ENCODE data around the gene ARHGAP27. TPM values are rescaled to one million over a fixed set of nuclear protein-coding genes. Genes with fewer than 3 reads are reported as not detected.

ARHGAP27 gene
- total and polyA plus RNA-seq, 2 of the 13 experiments (the other 11 are each of a cell fraction or from before 2014, with no cell fraction given): 15.5 to 18.9 TPM

DNA sequence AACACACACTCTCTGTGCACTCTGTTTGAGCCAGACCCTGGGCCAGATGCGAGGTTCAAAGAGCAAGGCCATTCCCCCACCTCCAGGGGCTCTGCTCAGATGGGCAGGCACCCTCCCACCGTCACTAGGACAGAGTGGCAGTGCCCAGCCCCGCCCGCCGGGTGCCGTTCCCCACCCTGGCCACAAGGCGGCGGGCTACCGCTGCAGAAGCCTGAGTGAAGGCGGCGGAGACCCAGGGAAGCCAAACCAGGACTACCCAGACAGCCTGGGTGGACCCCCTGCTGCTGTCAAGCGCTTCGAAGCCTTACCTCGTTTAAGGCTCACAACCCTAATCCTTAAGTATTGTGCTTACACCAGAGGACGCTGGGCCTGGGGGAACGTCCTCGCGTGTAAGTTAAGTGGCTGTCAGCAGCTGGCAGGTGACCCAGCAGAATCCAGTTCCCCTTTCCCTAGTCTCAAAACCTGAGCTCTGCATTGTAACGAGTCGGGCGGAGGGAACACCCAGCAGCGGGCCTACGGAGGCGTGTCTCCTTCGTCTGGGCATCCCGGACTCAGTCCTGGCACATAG is 4.5 kb downstream of the ARHGAP27 start (continued):
- no peak for TF ChIP-seq ZNF383 (CRISPR knock-in tag; IDR thresholded peaks at IDR 0.05; ENCODE audit: borderline replicate concordance)
- peak; percentile 100 for TF ChIP-seq HNRNPL (IDR thresholded peaks at IDR 0.05; ENCODE audit: low read depth, low read length)
- 0 out of 2 replicates have a peak, but pooled peaks have one; percentile 35 for TF ChIP-seq CBFB (CRISPR knock-in tag; IDR thresholded peaks at IDR 0.05)
- TF ChIP-seq NKX3-1 (CRISPR knock-in tag; IDR thresholded peaks at IDR 0.05): no peak
- TF ChIP-seq HDAC6 (IDR thresholded peaks at IDR 0.05; ENCODE audit: low read depth, low read length): no peak
- TF ChIP-seq MED1 (CRISPR knock-in tag; IDR thresholded peaks at IDR 0.05): no peak; the same call in 1 of the 2 replicates
- no peak for TF ChIP-seq HOXA5 (CRISPR knock-in tag; IDR thresholded peaks at IDR 0.05)
- TF ChIP-seq STAT5B (CRISPR knock-in tag; IDR thresholded peaks at IDR 0.05): no peak
- TF ChIP-seq, protein P1, sequence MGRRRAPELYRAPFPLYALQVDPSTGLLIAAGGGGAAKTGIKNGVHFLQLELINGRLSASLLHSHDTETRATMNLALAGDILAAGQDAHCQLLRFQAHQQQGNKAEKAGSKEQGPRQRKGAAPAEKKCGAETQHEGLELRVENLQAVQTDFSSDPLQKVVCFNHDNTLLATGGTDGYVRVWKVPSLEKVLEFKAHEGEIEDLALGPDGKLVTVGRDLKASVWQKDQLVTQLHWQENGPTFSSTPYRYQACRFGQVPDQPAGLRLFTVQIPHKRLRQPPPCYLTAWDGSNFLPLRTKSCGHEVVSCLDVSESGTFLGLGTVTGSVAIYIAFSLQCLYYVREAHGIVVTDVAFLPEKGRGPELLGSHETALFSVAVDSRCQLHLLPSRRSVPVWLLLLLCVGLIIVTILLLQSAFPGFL (CRISPR knock-in tag; IDR thresholded peaks at IDR 0.05): no peak
- TF ChIP-seq NR2C2 (CRISPR knock-in tag; IDR thresholded peaks at IDR 0.05; ENCODE audit: borderline replicate concordance): no peak
- TF ChIP-seq, protein P2, sequence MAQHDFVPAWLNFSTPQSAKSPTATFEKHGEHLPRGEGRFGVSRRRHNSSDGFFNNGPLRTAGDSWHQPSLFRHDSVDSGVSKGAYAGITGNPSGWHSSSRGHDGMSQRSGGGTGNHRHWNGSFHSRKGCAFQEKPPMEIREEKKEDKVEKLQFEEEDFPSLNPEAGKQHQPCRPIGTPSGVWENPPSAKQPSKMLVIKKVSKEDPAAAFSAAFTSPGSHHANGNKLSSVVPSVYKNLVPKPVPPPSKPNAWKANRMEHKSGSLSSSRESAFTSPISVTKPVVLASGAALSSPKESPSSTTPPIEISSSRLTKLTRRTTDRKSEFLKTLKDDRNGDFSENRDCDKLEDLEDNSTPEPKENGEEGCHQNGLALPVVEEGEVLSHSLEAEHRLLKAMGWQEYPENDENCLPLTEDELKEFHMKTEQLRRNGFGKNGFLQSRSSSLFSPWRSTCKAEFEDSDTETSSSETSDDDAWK (CRISPR knock-in tag; IDR thresholded peaks at IDR 0.05): no peak
- TF ChIP-seq, protein P3, sequence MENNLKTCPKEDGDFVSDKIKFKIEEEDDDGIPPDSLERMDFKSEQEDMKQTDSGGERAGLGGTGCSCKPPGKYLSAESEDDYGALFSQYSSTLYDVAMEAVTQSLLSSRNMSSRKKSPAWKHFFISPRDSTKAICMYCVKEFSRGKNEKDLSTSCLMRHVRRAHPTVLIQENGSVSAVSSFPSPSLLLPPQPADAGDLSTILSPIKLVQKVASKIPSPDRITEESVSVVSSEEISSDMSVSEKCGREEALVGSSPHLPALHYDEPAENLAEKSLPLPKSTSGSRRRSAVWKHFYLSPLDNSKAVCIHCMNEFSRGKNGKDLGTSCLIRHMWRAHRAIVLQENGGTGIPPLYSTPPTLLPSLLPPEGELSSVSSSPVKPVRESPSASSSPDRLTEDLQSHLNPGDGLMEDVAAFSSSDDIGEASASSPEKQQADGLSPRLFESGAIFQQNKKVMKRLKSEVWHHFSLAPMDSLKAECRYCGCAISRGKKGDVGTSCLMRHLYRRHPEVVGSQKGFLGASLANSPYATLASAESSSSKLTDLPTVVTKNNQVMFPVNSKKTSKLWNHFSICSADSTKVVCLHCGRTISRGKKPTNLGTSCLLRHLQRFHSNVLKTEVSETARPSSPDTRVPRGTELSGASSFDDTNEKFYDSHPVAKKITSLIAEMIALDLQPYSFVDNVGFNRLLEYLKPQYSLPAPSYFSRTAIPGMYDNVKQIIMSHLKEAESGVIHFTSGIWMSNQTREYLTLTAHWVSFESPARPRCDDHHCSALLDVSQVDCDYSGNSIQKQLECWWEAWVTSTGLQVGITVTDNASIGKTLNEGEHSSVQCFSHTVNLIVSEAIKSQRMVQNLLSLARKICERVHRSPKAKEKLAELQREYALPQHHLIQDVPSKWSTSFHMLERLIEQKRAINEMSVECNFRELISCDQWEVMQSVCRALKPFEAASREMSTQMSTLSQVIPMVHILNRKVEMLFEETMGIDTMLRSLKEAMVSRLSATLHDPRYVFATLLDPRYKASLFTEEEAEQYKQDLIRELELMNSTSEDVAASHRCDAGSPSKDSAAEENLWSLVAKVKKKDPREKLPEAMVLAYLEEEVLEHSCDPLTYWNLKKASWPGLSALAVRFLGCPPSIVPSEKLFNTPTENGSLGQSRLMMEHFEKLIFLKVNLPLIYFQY (CRISPR knock-in tag; IDR thresholded peaks at IDR 0.05; ENCODE audit: borderline replicate concordance): no peak
- TF ChIP-seq ZNF235 (CRISPR knock-in tag; IDR thresholded peaks at IDR 0.05; ENCODE audit: borderline replicate concordance): 0 out of 2 replicates have a peak, but pooled peaks have one; percentile 40
- peak; percentile 36; the same call in 1 of the 2 replicates for TF ChIP-seq KAT8 (CRISPR knock-in tag; IDR thresholded peaks at IDR 0.05)
- TF ChIP-seq, protein P4, sequence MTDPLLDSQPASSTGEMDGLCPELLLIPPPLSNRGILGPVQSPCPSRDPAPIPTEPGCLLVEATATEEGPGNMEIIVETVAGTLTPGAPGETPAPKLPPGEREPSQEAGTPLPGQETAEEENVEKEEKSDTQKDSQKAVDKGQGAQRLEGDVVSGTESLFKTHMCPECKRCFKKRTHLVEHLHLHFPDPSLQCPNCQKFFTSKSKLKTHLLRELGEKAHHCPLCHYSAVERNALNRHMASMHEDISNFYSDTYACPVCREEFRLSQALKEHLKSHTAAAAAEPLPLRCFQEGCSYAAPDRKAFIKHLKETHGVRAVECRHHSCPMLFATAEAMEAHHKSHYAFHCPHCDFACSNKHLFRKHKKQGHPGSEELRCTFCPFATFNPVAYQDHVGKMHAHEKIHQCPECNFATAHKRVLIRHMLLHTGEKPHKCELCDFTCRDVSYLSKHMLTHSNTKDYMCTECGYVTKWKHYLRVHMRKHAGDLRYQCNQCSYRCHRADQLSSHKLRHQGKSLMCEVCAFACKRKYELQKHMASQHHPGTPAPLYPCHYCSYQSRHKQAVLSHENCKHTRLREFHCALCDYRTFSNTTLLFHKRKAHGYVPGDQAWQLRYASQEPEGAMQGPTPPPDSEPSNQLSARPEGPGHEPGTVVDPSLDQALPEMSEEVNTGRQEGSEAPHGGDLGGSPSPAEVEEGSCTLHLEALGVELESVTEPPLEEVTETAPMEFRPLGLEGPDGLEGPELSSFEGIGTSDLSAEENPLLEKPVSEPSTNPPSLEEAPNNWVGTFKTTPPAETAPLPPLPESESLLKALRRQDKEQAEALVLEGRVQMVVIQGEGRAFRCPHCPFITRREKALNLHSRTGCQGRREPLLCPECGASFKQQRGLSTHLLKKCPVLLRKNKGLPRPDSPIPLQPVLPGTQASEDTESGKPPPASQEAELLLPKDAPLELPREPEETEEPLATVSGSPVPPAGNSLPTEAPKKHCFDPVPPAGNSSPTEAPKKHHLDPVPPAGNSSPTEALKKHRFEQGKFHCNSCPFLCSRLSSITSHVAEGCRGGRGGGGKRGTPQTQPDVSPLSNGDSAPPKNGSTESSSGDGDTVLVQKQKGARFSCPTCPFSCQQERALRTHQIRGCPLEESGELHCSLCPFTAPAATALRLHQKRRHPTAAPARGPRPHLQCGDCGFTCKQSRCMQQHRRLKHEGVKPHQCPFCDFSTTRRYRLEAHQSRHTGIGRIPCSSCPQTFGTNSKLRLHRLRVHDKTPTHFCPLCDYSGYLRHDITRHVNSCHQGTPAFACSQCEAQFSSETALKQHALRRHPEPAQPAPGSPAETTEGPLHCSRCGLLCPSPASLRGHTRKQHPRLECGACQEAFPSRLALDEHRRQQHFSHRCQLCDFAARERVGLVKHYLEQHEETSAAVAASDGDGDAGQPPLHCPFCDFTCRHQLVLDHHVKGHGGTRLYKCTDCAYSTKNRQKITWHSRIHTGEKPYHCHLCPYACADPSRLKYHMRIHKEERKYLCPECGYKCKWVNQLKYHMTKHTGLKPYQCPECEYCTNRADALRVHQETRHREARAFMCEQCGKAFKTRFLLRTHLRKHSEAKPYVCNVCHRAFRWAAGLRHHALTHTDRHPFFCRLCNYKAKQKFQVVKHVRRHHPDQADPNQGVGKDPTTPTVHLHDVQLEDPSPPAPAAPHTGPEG (CRISPR knock-in tag; IDR thresholded peaks at IDR 0.05): no peak
- TF ChIP-seq ZNF720 (CRISPR knock-in tag; IDR thresholded peaks at IDR 0.05): no peak
- TF ChIP-seq HNRNPLL (IDR thresholded peaks at IDR 0.05; ENCODE audit: low read depth, low read length, poor library complexity, severe bottlenecking): peak; percentile 15
- TF ChIP-seq GTF3A (CRISPR knock-in tag; conservative IDR thresholded peaks at IDR 0.05): no peak

All from HepG2 (cell line).